Astrocyte of the spinal cord (primary cell): ENCODE data around the gene CAP2.

Experiments used
- DNase-seq: peaks from one replicate; pipeline ENCODE4 v3.0.0; 2011; ENCODE audit warnings: low read depth, low spot score
- H3K4me3 ChIP-seq: 2 replicates; pipeline ENCODE4 v1.5.1; 2011; ENCODE audit warnings: low read depth, mild to moderate bottlenecking, low read length, moderate library complexity
- CTCF ChIP-seq: IDR thresholded peaks from 2 replicates; pipeline ENCODE4 v1.5.1; 2012; ENCODE audit warnings: low read depth, mild to moderate bottlenecking, low read length, inconsistent platforms
- in situ Hi-C: cut with HindIII; loops from 2 replicates; pipeline ENCODE4 v1.10.0; 2017; ENCODE audit warnings: low sequenced_read_pairs

Gene CAP2

DNA sequence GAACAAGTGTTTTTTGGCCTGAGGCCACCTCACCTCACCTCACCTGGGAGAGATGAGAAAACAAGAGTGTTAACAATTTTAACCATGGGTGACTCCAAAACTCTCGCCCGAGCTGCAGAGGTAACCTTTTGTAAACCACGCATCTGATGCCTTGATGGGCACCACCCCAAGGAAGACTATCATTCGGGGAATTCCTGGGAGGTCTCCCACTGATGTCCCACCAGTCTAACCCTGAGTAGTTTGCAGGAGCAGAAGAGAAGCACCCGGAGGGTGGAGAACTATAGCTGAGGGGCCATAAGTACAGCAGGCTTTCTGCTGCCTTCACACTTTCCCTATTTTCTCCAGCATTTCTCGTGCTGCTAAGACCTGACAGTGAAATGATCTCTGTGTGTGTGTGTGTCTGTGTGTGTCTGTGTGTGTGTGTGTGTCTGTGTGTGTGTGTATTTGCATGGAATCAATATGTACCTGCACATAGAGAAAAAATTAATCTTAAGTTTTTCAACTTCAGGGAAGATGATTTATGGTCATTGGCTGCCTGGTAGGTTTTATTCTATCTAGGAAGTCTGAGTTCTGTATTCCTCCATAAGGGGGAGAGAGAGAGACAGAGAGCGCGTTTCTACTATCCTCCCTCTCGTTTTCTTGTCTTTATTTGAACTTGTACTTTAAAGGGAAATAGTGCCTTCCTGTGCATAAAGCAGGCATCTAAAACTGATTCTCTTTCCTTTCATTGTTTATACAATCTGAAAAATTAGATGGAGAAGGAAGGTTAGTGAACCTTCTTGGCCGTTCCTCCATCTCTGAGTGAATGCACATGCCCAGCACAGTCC is 75.8 kb downstream of the CAP2 start:
- DNase-seq: no peak
- in situ Hi-C loops: no loop called here
- peak; percentile 26 for TF ChIP-seq CTCF
- no peak overlapping the region for H3K4me3 ChIP-seq

DNA sequence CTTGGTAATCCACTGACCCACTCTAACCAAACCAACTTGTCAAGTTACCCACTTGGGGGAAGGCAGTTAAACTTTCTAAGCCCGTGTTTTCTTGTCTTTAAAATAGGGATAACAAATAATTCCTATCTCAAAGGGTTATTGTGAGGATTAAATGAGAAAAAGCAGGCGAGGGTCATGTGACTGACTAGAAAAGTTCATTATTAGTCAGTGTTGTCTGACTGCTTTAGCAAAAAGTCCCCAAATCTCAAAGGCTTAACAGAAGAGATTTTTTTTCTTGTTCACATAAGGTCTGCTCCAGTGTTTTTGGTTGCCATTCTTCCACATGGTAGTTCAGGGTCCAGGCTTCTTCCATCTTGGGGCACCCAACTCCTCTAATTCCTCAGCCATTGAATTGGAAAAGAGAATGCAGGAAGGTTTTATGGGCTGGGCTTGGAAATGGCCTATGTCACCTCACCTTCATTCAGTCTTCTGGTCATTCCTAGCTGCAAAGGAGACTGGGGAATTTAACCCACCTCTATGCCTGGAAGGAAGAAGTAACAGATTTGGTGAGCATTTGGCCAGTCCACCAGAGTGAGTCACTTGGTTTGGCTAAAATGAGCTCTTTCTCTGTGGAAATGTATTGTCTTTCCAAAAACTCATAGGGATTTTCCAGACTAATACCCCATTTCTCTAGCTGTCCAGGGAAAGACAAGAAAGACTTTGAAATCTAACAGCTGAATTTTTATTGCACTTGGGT is 77.0 kb downstream of the CAP2 start:
- in situ Hi-C loops: no loop called here
- H3K4me3 ChIP-seq: no peak overlapping the region
- no peak for DNase-seq
- no peak for TF ChIP-seq CTCF

DNA sequence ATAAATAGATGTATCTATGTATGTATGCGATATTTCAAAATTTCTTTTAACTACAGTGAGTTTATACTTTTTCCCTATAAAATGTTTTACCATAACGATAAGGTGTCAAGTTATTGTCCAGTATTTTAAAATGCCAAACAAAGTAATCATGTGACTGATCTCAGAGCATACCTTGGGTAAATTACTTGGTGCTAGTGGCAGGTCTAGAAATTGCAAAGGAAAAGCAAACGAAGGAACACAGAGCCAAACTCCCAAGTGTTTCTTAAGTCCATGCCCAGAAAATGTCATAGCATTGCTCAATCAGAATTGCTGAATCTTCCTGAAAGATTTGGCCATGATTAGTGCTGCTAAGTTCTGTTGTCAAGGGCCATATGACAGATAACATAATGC is 77.5 kb downstream of the CAP2 start:
- TF ChIP-seq CTCF: no peak
- no peak overlapping the region for H3K4me3 ChIP-seq
- in situ Hi-C loops: no loop called here
- DNase-seq: no peak

GRCh38 chr6:17472653-17473183 is 79.3 kb downstream of the CAP2 start:
- DNase-seq: no peak
- in situ Hi-C loops: no loop called here
- H3K4me3 ChIP-seq: no peak overlapping the region
- no peak for TF ChIP-seq CTCF

DNA sequence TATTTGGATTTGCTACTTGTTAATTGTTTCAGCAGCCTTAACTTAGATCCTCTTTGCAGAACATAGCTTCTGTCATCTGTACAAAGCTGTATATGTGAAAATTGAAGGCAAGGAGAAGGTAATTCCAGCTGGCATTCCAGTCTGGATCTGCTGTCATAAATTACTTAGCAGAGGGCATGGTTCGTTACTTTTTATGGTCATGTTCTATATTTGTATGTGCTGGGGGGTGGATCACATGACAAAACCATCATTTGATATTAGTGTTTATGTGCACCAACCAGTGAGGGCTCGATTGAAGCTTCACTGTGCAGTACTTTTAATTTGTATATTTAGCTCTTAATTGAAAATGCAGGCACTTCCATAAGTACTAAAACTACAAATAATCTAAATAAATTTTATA is 80.2 kb downstream of the CAP2 start:
- in situ Hi-C loops: no loop called here
- no peak for TF ChIP-seq CTCF
- no peak for DNase-seq
- H3K4me3 ChIP-seq: no peak overlapping the region

DNA sequence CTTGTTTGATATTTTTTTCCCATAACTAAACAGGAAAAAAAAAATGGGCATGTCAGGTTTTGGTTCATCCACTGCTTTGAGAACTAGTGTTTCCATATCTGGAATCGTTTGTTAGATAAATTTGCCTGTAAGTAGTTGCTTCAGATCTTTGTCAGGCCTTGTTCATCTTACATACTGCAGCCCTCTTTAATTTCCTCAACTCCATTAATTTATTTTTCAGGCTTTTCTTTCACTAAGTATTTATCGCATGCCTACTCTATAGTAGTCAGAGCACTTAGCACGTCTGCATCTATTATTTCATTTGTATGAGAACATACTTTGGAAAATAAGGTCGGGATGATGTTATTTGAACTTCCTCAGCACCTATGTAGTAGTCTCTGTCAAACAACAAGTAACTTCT is 80.9 kb downstream of the CAP2 start:
- no peak for TF ChIP-seq CTCF
- in situ Hi-C loops: no loop called here
- no peak for DNase-seq
- H3K4me3 ChIP-seq: no peak overlapping the region
